ENCODE measurements around the gene RPTOR.

The RPTOR gene

DNA sequence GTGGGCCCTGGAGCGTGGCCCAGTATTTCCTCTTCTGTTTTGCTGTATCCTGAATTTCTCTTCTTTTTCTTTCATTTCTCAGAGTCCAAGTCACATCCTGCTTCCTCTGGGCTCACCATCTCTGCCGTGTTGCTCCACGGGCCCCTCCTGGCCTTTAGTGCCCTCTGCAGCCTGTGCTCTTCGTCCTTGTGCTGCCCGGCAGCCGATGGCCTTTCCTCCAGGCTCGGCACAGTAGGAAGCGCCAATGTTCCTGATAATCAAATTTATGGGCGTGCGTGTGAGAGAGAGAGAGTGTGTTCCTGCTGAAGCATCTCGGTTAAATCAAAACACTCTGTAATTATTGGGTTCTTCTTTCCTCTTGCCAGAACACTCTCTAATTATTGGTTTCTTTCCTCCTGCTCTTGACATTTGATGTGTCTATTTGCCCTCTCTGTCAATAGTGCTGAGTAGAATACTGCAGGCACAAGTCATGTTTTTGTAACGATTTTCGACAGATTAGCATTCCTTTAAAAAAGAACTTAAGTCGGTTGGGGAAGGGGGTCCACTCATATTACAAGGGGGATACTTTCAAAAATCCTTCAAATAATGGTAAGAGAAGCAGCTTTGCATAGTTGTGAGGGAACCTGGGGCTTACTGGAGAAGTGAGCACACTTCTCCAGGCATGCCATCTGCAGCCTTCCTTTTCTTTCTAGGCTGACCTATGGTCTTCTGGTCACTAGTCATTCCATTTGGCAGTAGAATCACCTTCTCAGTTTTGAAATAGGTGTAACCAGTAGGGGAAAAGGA is 126.6 kb downstream of the RPTOR start:
- no peak for DNase-seq

DNA sequence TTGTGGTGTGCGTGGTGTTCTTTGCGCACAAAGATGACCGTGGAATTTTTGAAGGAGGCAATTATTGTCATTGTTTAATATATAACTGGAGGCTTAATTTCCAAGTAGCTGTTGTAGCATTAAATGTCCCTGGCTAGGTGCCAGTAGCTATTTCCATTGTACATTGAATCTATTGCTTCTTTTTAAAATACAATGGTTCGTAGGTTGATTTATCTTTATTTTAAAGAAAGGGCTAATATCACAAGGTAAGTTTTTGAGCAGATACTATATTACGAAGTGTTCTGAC is 127.1 kb downstream of the RPTOR start:
- no peak for DNase-seq

DNA sequence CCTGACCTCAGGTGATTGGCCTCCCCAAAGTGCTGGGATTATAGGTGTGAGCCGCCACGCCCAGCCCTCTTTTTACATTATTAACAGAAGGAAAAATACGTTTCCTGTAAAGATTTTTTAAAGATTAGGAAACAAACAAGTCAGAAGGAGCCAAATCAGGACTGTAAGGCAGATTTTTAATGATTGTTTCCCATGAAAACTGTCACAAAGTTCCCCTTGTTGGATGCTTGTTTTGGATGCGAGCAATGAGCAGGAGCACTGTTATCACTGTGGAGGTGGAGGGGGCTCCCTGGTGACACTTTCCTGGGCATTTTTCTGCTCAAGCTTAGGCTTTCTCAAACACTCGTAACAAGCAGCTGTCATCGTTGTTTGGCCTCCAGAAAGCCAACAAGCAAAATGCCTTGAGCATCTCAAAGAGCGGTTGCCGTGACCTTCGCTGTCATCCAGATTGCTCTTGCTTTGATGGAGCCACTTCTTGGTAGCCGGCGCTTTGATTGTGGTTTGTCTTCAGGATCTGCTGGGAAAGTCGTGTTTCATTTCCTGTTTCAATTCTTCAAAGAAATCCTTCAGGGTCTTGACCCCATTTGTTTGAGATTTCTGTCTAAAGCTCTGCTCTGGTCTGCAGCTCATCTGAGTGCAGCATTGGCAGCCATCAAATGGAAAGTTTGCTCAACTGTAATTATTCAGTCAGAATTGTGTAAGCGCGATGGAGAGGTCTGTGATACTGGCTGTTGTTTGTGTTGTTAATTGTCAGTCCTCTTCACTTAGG is 128.7 kb downstream of the RPTOR start:
- DNase-seq, result no peak

DNA sequence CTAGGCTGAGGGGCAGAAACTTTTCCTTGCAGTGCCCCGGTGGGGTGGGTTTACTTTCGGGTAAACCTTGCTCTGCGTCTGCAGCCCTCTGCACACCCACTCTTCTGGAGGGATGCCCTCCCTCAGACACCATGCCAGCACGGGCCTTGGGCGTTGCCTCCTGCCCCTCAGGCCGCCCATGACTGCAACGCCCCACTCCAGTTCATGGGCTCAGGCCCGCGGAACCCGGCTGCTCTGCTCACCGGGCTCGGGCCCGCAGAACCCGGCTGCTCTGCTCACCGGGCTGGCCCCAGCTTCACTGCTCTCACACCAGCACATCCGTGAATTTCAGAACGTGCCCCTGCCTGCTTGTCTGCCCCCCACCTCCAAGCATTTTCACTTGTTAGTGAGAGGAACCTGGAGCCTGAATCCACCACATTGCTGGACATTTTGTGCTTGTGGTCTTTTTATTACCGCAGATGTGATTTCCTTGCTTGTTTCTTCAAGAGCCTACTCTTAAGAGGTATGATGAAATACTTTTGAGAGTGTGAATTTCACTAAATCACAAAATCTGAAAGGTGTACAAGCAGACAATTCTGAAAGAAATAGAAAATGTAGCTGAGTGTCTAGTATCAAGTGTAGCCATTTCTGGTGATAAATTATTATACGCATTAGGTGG is 130.9 kb downstream of the RPTOR start:
- no peak for DNase-seq

DNA sequence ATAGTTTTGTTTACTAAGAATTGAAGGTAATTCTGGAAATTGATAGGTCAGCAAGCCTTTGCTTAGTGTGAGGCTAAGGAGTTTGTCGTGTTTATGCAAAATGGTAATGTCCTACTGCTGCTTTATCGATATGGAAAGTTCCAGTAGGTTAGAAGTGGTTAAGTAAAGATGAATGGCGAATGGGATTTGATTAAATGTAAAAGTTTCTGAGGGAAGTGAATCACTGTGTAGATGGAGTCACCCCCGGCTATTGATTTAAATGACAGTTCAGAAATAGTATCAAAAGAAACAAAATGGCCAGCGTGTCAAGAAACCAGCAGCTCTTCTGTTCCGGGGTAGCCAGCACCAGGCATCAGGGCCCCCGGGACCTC is 131.4 kb downstream of the RPTOR start:
- DNase-seq, result no peak

DNA sequence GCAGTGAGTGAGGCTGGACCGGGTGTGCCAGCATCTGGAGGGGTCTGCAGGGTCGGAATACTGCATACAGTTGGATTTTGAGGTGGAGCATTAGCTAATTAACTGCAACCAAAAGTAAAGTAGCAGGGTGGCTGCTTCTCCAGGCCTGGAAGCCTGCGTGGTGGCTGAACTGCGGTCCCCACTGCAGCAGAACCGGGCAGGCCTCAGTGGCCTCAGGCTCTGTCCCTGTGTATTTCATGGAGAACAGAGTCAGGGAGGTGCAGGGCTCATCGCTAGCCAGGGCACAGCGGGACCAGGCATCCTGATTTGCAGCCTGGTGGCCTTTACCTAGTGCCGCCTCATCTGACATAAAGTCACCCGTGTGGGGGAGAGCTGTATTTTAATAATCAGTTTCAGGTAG is 131.9 kb downstream of the RPTOR start:
- no peak for DNase-seq

DNA sequence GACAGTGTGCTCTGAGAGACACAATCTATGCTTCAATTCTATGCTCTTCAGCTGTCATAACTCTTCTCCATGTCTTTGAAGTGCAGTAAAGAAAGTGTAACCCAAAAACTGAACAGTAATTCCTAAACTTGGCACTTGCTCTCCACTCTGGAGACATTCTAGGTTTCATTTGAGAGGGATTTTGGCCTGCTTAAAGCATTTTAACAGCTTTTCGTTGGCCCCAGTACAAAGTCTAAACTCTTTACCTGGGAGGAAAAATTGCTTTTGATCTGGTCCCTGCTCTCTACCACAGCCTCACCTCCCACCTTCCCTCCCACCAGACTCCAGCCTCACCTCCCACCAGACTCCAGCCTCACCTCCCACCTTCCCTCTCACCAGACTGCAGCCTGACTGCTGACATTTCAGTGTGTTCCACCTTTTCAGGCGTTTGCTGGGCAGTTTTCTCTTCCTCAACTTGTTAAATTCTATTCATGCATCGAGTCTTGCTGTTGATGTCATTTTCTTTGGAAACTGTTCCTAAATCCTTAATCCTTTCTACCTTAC is 132.6 kb downstream of the RPTOR start:
- DNase-seq, result no peak

DNA sequence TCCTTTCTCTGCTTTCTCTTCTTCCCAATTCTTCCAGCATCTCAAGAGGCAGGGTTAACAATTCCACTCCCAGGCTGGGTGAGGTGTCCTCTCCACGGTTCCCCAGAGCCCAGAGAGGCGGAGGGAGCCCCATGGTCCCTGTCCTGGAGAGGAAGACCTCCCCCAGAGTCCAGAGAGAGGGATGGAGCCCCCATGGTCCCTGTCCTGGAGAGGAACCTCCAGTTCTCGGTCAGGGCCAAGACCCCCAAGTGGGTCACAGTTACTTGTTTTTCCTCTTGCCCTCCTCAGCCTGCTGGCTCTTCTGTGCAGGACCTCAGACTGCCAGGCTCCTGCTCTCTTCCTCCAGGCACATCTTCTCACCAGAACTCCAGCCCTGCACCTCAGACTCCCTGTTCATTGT is 135.2 kb downstream of the RPTOR start:
- no peak for DNase-seq

DNA sequence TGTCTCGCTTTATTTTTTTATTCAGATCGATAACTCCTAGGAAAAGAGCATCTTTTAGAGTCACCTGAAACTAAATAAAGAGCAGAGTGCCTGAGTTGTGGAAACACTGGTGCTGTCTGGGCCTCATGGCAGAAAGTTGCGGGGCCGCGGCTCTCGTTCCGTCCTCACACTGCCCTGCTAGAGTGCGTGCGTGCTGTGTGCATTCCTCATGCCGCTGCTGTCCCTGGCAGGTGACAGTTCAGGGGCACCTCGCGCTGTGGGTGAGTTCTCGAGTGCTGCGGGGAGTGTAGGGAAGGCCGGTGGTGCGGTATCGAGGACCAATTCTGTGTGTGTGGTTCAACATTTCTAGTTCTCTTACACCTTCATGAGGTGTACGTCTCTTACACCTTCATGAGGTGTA is 136.6 kb downstream of the RPTOR start:
- DNase-seq, result no peak

DNA sequence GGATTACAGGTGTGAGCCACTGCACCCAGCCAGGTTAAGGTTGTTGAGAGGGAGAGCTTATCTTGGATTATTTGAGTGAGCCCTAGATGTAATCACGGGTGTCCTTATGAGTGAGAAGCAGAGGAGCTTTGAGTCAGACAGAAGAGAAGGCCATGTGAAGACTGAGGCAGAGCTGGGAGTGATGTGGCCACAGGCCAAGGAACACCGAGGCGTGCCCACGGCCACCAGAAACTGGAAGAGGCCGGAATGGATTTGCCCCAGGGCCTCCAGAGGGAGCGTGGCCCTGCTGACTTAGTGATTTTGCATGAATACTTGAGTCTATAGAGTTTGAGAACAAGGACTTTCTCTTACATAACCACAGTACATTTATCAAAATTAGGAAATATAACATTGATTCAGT is 137.7 kb downstream of the RPTOR start:
- no peak for DNase-seq

DNA sequence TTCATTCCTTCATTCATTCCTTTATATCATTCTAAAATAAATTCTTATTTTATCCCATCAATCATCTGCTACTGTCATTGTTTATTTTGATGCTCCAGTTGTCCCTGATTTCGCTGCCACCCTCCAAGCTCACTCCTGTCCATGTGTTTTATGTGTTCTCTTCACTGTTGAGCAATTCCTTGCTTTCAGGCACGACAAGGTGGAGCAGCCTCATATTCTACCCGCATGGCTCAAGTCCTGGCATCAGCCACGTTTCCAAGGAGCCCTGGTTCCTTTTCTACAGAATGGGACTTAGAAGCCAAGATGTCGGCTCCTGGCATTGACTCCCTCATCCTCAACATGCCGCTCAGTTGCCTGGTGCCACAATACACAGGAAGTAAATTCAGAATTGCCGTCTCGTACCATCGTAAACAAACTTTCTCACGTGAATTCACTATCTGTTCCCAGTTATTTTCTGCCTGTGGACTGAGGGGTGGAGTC is 139.0 kb downstream of the RPTOR start:
- no peak for DNase-seq

DNA sequence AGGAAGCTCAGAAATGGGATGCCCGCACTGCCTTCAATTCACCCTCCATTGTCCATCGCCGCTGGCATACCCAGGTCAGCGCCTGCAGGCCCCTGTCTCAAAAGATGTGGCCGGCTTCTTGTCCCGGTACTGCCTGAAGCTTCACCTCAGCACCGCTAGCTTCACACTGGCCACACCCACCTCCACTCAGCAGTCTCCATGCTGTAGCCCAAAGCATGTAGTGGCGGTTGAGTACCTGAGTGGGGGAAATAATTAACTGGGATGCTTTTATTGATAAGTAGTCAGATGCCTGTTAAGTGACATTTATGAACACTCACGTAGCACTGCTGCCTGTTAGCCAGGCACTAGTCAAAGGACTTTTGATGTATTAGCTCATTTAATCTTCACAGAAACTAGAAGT is 143.2 kb downstream of the RPTOR start:
- no peak for DNase-seq

DNA sequence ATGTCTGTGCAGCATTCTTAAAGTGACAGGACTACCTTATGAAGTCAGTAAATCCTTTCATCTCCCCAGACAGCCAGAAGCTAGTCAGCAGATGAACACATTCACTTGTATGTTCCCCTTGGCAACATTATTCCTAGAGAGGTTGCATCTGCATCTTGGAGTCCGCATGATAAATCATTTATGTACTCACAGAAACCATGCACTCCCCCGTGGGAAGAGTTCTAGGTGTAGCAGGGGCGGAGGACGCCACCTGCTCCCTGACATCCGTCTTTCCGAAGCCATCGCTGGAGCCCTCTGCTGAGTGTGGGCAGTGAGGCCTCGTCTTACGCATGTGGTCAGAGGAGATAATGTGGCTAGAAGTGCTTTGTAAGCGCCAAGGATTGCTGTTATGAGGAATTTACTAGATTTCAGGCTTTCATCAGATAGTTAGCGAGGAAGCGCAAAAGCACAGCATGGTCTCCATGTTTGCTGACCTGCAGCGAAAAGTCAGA is 144.5 kb downstream of the RPTOR start:
- DNase-seq, result no peak

DNA sequence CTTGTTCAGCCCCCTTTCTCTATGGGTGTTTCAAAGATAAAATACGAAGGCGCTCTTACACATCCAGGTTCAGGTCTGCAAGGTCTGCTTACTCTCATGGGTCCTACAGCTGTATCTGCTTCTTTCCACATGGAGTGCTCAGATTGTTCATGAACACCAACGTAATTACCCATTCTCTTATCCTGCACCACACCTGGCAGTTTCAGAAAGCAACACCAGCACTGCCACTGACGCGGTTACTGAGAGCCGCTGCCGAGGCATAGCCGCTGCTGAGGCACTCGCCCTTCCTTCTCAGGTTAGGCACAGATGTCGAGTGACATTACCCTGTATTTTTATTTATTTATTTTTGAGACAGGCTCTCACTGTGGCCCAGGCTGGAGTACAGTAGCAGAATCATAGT is 147.1 kb downstream of the RPTOR start:
- DNase-seq, result no peak

DNA sequence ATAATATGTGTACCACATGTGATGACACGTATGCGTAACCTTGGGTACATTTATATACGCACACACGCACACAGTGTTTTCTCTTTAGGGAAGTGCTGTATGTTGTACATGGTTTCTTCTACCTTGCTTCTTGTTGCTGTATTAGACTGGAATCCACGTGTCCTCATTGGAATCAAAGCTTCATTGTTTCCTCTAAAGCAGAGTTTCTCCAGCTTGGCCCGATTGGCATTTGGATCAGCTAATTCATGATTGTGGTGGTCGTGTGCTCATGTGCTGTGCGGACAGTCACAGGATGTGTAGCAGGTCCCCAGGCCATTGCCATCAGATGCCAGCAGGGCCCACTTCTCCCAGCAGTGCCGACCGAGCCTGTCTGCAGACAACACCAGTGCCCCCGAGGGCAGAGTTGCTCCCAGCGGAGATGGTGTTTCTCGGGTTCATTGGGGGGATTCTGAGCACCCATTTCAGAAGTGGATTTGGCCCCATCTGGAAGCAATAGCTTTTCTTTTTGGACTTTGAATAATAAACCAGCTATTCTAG is 148.4 kb downstream of the RPTOR start:
- no peak for DNase-seq

DNA sequence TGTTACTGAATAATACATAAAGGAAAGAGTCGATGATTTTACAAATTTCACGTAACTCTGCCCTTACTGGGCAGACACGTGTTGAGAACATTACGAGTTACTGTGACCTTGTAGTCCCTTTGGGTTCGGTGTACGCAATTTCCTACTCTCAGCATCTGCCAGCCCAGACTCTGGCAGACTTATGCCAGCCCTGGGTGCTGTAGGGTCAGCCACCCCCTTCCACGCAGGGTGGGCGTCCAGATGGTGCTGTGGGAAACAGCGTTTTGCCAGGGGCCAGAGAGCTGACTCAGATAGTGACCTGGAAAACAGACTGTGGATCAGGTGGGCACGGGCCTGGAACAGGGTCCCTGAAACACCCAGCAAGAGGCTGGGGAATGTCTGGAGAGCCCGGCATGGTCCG is 148.9 kb downstream of the RPTOR start:
- no peak for DNase-seq

DNA sequence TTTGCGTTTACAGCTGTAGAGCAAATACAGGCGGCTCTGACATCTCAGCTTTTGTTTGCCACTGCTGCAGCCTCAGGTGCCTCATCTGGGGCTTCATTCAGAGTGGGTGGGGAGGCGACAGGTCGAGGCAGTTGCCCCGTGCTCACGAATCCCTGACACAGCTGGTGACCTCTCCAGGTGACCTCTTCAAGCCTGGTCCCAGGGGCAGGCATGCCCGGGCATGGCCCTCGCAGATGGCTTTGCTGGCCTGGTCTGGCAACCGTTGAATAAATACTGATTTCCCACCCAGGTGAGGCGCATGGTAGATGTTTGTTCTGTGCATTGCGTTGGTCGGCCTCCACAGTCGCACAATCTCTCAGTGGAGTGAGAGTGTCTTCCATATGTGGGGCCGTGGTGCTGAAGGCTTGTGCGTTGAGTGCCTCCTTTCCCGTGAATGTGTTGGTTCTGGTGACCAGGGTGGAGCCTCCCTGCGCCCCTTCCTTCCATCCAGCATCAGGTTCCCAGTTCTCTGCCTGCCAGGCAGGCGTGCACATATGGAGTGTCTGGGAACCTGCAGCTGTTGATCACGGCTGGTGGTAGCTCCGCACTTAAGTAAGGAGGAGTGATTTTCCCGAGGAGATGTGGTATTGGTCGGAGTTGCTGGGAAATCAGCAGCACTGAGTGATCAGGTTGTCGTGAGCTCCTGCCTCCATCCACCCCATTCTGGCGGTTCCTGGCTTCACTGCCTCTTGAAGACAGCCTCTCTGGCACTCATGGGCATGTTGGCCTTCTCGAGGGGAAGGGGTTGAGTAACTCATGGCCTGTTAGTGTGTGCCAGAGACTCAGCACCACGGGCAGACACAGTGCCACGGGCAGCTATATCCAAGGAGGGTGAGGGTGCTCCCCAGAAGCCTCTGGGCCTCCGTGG is 149.7 kb downstream of the RPTOR start:
- DNase-seq, result peak; percentile 32

DNA sequence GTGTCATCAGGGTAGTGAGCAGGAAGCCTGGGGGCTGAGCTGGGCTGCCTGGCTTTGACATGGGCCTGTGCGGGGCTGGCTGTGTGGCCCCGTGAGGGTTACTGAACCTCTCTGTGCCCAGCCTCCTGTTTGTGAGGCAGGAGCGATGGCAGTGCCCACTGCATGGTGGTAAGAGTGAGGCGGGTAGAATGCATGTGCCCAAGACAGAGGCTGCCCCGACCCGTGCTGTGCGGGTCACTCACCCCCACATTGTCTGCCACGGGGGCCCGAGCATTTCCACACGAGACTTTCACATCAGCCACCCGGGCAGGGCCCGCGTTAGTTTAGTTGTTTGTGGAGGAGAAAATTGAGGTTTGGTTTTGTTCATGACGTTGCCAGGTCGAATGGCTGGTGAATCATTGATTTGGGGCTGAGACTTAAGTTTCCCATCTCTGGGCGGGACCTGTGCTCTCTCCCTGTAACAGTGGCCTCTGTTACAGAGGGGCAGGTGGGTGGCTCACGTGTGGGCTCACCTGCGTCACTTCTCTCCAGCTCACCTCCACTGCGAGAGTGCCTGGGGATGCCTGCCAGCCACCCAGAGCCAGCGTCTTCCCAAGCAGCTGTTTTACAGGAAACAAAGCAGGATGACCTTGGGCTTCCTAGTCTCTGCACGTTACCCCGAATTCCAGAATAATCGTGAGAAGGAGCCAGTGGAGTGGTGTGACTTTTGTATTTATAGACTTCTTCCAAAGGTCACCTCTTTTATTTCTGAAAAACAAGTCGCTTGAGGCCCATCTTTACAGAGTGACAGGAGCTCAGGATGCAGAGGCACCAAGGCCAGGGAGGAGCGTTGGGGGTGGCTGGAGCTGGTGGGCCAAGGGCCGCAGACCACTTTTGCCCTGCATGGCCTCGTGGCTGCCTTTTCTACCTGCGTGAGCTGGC is 150.6 kb downstream of the RPTOR start:
- no peak for DNase-seq

DNA sequence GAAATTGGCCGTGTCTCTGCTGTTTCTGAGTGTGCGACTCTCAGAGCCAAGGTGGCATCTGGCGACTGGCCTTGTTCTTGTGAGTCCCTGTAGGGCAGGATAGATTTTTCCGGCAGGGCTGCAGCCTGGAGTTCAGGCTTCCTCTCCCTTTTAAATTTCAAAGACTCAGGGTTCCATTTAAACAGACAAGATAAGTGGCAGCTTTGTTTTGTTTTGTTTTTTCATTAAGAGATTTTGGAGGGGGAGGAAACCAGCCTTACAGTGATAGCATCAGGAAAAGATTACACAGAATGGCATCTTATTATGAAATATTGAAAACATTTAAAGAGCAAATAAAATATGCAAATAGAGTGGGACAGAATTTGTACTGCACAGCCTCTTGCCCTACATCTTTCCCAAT is 151.3 kb downstream of the RPTOR start:
- DNase-seq, result peak; percentile 47

DNA sequence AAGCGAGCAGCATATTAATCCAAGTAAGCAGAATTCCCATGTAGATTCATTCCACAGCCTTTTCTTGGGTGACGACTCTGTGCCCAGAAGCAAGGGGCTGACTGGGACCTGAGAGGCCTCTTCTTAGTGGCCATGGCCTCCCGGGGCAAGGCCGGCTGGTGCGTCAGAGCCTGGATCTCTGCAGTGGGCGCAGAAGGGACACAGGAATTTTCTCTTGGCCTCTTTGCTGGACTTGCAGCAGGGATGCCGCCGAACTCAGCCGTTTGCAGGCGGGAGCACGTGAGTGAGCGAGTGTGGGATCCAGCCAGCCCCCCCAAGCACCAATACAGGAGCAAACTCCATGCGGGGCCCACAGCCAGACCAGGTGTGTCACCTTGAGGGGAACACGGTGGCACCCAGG is 151.8 kb downstream of the RPTOR start:
- no peak for DNase-seq

DNA sequence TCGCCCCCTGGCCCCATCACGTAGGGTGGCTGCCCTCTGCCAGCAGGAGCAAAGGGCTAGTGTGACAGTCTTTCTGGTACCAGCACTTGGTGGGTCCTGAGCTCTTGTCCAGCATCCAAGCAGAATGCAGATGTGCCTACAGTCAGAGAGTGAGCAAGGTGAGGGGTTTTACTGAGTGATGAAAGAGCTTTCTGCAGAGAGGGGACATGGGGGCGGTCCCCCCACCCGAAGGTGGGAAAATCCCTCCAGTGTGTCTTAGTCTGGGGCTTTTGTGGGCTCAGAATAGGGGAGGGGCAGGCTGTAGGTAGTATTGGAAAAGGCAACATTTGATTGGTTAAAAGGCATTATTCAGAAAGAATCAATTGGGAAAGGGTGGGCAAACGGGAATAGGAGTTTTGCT is 152.3 kb downstream of the RPTOR start:
- no peak for DNase-seq

Data from NCI-H1694 (cell line).